ENCODE results near the gene R3HDM2. TPM values are rescaled to one million over a fixed set of nuclear protein-coding genes. Genes with fewer than 3 reads are reported as not detected.

R3HDM2 gene
- total RNA-seq, 3 donors from 2014 or later = 31.6 to 43.0 (median 35.7) TPM

- Histone ChIP-seq H3K27me3 (peaks cover 3 to 24% of the 10 kb centered on the region in 2 donors), H3K4me1 (peaks cover 7 to 8% of the 10 kb centered on the region in 2 donors), H3K36me3 (no peaks in the 10 kb centered on the region), H3K27ac (peak overlapping the region in 1 of 2 donors; percentile 7), H3K9me3 (no peaks in the 10 kb centered on the region), H3K4me3 (no peak overlapping the region)
- intact Hi-C loops (cut with DNase I; ENCODE audit: low total_unique reads) = no loop called here
- peak; percentile 89 to 90 for DNase-seq (ENCODE audit: low spot score in 2 of 2)
- TF ChIP-seq POLR2A (IDR thresholded peaks at IDR 0.05) (no peak), POLR2AphosphoS5 (IDR thresholded peaks at IDR 0.05) (peak in 2 of 3 donors; percentile 13 to 15), CTCF (IDR thresholded peaks at IDR 0.05) (peak; percentile 77 to 94 (median 83))
These were observed 217.7 kb downstream of the R3HDM2 start for GRCh38 chr12:57213058-57213715.

GRCh38 chr12:57212701-57213057, 218.2 kb downstream of the R3HDM2 start:
- Histone ChIP-seq H3K36me3 (no peaks in the 10 kb centered on the region), H3K9me3 (no peaks in the 10 kb centered on the region), H3K4me1 (peaks cover 7 to 8% of the 10 kb centered on the region in 2 donors), H3K27ac (peak overlapping the region in 1 of 2 donors; percentile 7), H3K4me3 (no peak overlapping the region), H3K27me3 (peaks cover 3 to 19% of the 10 kb centered on the region in 2 donors)
- TF ChIP-seq POLR2A (IDR thresholded peaks at IDR 0.05) (no peak), CTCF (IDR thresholded peaks at IDR 0.05) (no peak), POLR2AphosphoS5 (IDR thresholded peaks at IDR 0.05) (no peak)
- no peak for DNase-seq (ENCODE audit: low spot score in 2 of 2)
- intact Hi-C loops (cut with DNase I; ENCODE audit: low total_unique reads) = no loop called here

GRCh38 chr12:57211791-57212700, 218.8 kb downstream of the R3HDM2 start:
- Histone ChIP-seq H3K4me3 (no peak overlapping the region), H3K27ac (peak overlapping the region in 1 of 2 donors; percentile 3), H3K36me3 (no peaks in the 10 kb centered on the region), H3K9me3 (no peaks in the 10 kb centered on the region), H3K27me3 (peaks cover 3 to 15% of the 10 kb centered on the region in 2 donors), H3K4me1 (peaks cover 1 to 6% of the 10 kb centered on the region in 2 donors)
- TF ChIP-seq CTCF (IDR thresholded peaks at IDR 0.05) (no peak), POLR2AphosphoS5 (IDR thresholded peaks at IDR 0.05) (no peak), POLR2A (IDR thresholded peaks at IDR 0.05) (no peak)
- DNase-seq (ENCODE audit: low spot score in 2 of 2) = no peak
- intact Hi-C loops (cut with DNase I; ENCODE audit: low total_unique reads) = no loop called here

- H3K27me3 ChIP-seq = peaks cover 0 to 12% of the 10 kb centered on the region in 2 donors
- H3K9me3 ChIP-seq = no peaks in the 10 kb centered on the region
- H3K4me3 ChIP-seq = no peak overlapping the region
- no peak overlapping the region for H3K27ac ChIP-seq
- no peak for DNase-seq (ENCODE audit: low spot score in 2 of 2)
- H3K4me1 ChIP-seq = no peaks in the 10 kb centered on the region
- TF ChIP-seq POLR2AphosphoS5 (IDR thresholded peaks at IDR 0.05) (no peak), CTCF (IDR thresholded peaks at IDR 0.05) (no peak), POLR2A (IDR thresholded peaks at IDR 0.05) (no peak)
- no peaks in the 10 kb centered on the region for H3K36me3 ChIP-seq
- intact Hi-C loops (cut with DNase I; ENCODE audit: low total_unique reads) = no loop called here
These were observed 219.7 kb downstream of the R3HDM2 start for GRCh38 chr12:57210926-57211692.

Measured in breast epithelium (tissue), 4 donors.